ENCODE measurements around the gene BCO2.
"Not testable (repeated sequence)": the region's sequence is repeated elsewhere in the genome, so short reads cannot be mapped to it uniquely, and the experiment has no call there.

The BCO2 gene

DNA sequence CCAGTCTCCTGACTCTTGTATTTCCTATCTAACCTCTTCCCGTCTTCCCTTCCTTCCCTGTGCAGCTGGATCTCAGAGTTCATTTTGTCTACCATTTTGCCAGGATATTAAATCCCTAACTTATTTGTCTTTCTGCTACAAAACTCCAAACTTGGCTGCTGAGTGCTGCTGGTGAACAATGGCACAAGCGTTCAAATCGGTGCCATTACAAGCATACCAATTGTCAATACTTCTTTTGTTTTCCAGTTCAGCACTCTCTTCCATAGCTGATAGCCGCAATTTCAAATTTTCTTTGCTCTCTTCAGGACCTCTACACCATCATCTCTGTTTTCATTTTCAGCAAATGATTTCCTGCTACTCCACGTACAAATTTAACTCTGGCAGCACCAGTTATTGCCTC lies 24.8 kb upstream of the BCO2 start:
- DNase-seq (ENCODE audit: low spot score): no peak

DNA sequence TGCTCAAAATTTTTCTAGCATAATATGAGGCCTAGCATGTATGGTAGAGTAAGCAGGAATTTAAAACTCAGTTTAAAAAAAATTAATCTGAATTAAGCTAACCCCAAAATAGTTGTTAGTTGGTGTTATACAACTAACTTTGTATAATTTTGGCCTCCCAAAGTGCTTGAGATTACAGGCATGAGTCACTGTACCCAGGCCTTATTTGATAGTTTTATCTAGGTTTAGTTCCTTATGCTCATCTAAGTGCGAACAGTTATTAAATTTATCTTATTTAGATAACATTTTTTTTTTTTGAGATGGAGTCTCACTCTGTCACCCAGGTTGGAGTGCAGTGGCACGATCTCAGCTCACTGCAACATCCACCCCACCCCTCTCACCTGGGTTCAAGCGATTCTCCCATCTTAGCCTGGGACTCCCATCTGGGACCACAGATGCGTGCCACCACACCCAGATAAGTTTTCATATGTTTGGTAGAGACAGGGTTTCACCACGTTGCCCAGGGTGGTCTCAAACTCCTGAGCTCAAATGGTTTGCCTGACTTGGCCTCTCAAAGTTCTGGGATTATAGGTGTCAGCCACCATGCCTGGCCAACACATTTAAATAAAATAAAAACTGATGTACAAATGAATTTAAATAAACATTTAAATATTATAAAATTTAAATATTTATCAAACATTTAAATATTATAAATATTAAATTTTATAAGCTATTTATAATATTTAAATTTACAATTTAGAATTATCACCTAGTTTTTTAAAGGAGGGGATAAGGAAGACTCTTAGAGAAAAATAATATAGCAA lies 19.0 kb upstream of the BCO2 start:
- DNase-seq (ENCODE audit: low spot score): no peak
- TF ChIP-seq, protein P1, sequence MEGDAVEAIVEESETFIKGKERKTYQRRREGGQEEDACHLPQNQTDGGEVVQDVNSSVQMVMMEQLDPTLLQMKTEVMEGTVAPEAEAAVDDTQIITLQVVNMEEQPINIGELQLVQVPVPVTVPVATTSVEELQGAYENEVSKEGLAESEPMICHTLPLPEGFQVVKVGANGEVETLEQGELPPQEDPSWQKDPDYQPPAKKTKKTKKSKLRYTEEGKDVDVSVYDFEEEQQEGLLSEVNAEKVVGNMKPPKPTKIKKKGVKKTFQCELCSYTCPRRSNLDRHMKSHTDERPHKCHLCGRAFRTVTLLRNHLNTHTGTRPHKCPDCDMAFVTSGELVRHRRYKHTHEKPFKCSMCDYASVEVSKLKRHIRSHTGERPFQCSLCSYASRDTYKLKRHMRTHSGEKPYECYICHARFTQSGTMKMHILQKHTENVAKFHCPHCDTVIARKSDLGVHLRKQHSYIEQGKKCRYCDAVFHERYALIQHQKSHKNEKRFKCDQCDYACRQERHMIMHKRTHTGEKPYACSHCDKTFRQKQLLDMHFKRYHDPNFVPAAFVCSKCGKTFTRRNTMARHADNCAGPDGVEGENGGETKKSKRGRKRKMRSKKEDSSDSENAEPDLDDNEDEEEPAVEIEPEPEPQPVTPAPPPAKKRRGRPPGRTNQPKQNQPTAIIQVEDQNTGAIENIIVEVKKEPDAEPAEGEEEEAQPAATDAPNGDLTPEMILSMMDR (IDR thresholded peaks at IDR 0.05; ENCODE audit: extremely low read depth, missing control alignments): no peak

More for the DNA sequence above, 24.8 kb upstream of the BCO2 start:
- TF ChIP-seq, protein P1 (IDR thresholded peaks at IDR 0.05; ENCODE audit: extremely low read depth, missing control alignments): no peak

DNA sequence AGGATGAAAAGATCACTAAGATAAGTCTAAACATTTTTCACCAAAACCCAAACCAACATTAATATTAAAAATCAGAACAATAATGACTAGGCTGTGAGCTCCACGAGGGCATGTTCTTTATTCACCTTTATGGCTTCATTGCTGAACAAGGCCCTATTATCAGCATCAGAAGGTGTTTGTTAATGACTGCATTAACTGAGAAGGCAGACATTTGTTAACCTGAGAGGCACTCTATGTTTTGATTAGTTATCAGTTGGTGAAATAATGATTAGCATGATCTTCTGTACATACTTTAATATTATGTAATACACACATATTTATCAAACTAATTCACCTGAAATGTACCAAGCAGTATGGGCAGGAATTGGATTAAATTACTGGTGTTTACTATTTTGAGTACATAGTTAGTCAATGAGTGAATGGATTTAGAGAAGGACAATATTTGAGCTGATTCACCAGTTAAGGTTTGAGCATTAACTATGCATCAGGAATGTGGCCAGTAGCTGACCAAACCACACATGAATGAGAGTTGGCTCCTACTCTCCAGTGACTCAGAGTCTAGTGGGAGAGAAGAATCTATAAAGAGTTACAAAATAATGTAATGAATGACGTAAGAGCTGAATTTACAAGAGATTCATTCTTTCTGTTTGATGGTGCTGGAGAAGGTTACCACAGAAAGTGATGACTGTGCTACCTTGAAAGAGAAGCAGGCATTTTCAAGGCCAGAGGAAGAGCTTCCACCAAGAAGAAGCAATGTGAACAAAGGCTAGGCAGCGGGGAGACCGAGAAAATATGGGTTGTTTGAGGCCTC lies 18.2 kb upstream of the BCO2 start:
- TF ChIP-seq, protein P1 (IDR thresholded peaks at IDR 0.05; ENCODE audit: extremely low read depth, missing control alignments): no peak
- no peak for DNase-seq (ENCODE audit: low spot score)

DNA sequence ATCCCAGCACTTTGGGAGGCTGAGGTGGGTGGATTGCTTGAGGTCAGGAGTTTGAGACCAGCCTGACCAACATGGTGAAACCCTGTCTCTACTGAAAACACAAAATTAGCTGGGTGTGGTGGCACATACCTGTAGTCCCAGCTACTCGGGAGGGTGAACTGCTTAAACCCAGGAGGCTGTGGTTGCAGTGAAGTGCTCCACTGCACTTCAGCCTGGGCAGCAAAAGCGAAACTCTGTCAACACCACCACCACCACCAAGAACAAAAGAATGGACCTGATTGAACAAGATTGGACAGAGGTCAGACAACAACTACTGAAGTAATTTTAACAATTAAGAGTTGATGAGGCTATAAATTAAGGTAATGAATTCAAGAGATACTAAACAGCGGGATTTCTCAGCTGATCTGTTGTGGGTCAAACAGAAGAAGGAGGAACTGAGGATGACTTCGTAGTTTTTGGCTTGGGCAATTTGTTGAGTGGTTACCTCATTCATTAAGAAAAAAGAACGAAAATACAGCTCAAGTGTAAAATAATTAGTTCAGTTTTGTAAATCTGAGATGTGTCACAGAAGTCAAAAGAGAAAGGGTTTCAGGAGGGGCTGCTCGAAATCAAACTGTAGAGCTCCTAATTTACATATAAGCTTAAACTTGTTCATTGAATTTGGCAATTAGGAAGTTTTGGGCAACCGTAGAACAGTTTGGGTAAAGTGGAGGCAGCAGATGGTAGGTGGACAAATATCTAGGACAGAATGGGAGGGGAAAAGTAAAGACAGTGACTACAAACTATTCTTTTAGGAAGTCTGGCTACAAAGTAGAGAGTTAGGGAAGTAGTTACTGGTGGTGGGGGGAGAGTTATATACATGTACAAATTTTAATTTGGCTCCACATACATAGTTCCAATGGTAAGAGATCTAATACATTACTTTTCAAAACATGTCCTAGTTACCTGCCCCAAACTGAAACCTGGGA lies 15.9 kb upstream of the BCO2 start:
- TF ChIP-seq, protein P1 (IDR thresholded peaks at IDR 0.05; ENCODE audit: extremely low read depth, missing control alignments): no peak
- no peak for DNase-seq (ENCODE audit: low spot score)

DNA sequence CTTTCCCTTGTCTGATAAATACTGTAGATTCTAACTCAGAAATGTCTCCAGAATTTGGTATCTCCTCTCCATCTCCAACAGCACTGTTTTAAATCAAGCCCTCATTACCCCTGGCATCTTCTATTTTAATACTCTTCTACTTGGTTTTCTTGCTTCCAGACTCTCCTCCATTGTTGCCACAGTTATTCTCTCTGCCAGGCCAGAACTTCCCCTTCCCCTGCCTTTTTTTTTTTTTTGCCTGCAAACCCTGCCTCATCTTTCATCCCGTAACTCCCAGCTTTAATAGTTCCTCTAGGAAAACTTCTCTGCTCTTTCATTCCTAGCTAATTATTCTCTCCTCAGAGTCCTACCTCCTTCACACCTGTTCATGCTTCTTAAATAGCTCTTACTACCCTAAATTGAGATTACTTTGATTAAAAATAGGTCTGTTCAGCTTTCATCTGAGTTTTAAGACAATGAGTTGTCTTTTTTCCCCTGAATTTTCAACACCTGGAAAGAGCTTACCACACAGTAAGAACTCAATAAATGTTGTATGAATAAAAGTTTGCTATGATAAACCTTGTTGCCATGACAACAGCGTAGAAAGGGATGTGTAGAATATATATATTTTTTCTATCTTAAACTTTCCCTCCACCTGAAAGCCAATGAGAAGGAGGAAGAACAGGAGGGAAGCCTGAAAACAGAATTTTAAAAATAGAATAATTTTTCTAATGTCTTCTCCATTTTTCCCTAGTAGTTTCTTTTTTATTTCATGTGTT lies 15.0 kb upstream of the BCO2 start:
- DNase-seq (ENCODE audit: low spot score): no peak
- TF ChIP-seq, protein P1 (IDR thresholded peaks at IDR 0.05; ENCODE audit: extremely low read depth, missing control alignments): no peak

DNA sequence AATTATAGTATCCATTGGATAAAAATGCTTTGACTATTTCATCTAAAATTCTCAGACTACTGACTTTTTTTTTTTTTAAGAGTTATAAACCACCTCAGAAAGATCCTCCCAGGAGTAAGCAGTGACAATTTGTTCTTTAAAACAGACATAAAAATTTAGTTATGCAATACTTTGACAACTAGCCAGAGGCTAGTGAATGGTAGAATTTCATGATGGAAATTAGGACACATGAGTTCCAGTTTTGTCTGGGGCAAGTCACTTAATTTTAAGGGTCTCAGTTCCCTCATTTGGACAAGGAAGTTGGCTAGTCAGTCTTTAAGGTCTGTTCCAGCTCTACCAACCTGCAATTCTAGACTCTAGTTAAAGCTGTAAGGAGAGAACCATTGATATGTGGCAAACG lies 14.3 kb upstream of the BCO2 start:
- TF ChIP-seq, protein P1 (IDR thresholded peaks at IDR 0.05; ENCODE audit: extremely low read depth, missing control alignments): no peak
- DNase-seq (ENCODE audit: low spot score): no peak

DNA sequence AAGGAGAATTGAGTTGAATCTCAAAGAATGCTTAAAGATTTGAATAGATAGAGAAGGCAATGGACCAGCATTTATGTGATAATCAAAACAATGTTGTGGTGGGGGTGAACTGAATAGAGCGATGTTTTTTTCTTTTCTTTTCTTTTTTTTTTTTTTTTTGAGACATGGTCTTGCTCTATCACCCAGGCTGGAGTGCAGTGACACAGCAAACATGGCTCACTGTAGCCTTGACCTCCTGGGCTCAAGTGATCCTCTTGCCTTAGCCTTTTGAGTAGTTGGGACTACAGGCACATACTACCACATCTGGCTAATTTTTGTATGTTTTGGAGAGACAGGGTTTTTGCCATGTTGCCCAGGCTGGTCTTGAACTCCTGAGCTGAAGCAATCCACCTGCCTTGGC lies 13.1 kb upstream of the BCO2 start:
- not testable (repeated sequence) for DNase-seq (ENCODE audit: low spot score)

All from GM20000 (cell line).